GM18508 (cell line): ENCODE data around the gene TEAD4.

Experiments
- ATAC-seq: cut with Tn5 transposase; IDR thresholded peaks from one replicate; pipeline ENCODE4 v1.9.1; 2021; ENCODE audit warnings: moderate number of reproducible peaks; ENCODE audit not compliant: insufficient read depth, unreplicated experiment

TEAD4 gene

GRCh38 chr12:2959505-2960389, 550 bp downstream of the TEAD4 start:
- ATAC-seq = no peak

GRCh38 chr12:2960390-2960956, 1.3 kb downstream of the TEAD4 start:
- ATAC-seq = no peak

- ATAC-seq = no peak
Observed at GRCh38 chr12:2960996-2961616, 1.9 kb downstream of the TEAD4 start.

GRCh38 chr12:2961705-2962104, 2.5 kb downstream of the TEAD4 start:
- no peak for ATAC-seq

GRCh38 chr12:2963154-2963759, 4.1 kb downstream of the TEAD4 start:
- ATAC-seq = no peak

- ATAC-seq = no peak
Observed at GRCh38 chr12:2963760-2964292, 4.6 kb downstream of the TEAD4 start.

- no peak for ATAC-seq
Observed at GRCh38 chr12:2967651-2968050, 8.5 kb downstream of the TEAD4 start.

GRCh38 chr12:2970744-2971143, 11.5 kb downstream of the TEAD4 start:
- no peak for ATAC-seq

GRCh38 chr12:2973566-2973965, 14.4 kb downstream of the TEAD4 start:
- ATAC-seq = no peak

- ATAC-seq = no peak
Observed at GRCh38 chr12:2974560-2974971, 15.4 kb downstream of the TEAD4 start.

- ATAC-seq = no peak
Observed at GRCh38 chr12:2976581-2976996, 17.4 kb downstream of the TEAD4 start.

GRCh38 chr12:2977776-2978175, 18.6 kb downstream of the TEAD4 start:
- no peak for ATAC-seq

GRCh38 chr12:2979806-2980205, 20.6 kb downstream of the TEAD4 start:
- ATAC-seq = no peak

- ATAC-seq = no peak
Observed at GRCh38 chr12:2980630-2981029, 21.4 kb downstream of the TEAD4 start.

GRCh38 chr12:2982361-2982760, 23.2 kb downstream of the TEAD4 start:
- ATAC-seq = no peak

- ATAC-seq = no peak
Observed at GRCh38 chr12:2984249-2984648, 25.1 kb downstream of the TEAD4 start.

- ATAC-seq = no peak
Observed at GRCh38 chr12:2984698-2985097, 25.5 kb downstream of the TEAD4 start.

- no peak for ATAC-seq
Observed at GRCh38 chr12:2986876-2987275, 27.7 kb downstream of the TEAD4 start.

GRCh38 chr12:2988494-2988893, 29.3 kb downstream of the TEAD4 start:
- no peak for ATAC-seq

- no peak for ATAC-seq
Observed at GRCh38 chr12:2992724-2993123, 33.5 kb downstream of the TEAD4 start.
